ENCODE data around the gene CHAMP1.
A peak's percentile ranks its signal among the peaks of the same experiment; 100 is the strongest.

The CHAMP1 gene

GRCh38 chr13:114314074-114314912 is at the start of gene CHAMP1:
TSS of gene CHAMP1 (plus strand) at chr13:114314503. CDS start at chr13:114323843, 9,340 bp downstream.
- peak; percentile 94 for DNase-seq

GRCh38 chr13:114264886-114265611 is 49.3 kb upstream of the CHAMP1 start:
- DNase-seq = no peak

GRCh38 chr13:114266241-114266640 is 48.1 kb upstream of the CHAMP1 start:
- no peak for DNase-seq

- no peak for DNase-seq
These were observed 45.7 kb upstream of the CHAMP1 start for GRCh38 chr13:114268344-114269280.

- DNase-seq = no peak
These were observed 45.0 kb upstream of the CHAMP1 start for GRCh38 chr13:114269281-114269770.

- DNase-seq = no peak
These were observed 41.3 kb upstream of the CHAMP1 start for GRCh38 chr13:114272977-114273376.

- no peak for DNase-seq
These were observed 39.0 kb upstream of the CHAMP1 start for GRCh38 chr13:114275304-114275703.

GRCh38 chr13:114279146-114279545 is 35.2 kb upstream of the CHAMP1 start:
- no peak for DNase-seq

- no peak for DNase-seq
These were observed 34.4 kb upstream of the CHAMP1 start for GRCh38 chr13:114279758-114280355.

GRCh38 chr13:114281351-114282040 is 32.8 kb upstream of the CHAMP1 start, which contains the start of gene UPF3A:
TSS of gene UPF3A (plus strand) at chr13:114281601. CDS start at chr13:114281640, 39 bp downstream.
- peak; percentile 90 for DNase-seq

- DNase-seq = peak; percentile 76
These were observed 32.1 kb upstream of the CHAMP1 start for GRCh38 chr13:114282041-114282670.

GRCh38 chr13:114283576-114283975 is 30.7 kb upstream of the CHAMP1 start:
- no peak for DNase-seq

GRCh38 chr13:114284680-114285079 is 29.6 kb upstream of the CHAMP1 start:
- DNase-seq = no peak

GRCh38 chr13:114285166-114285808 is 29.0 kb upstream of the CHAMP1 start:
- DNase-seq = no peak

- no peak for DNase-seq
These were observed 27.5 kb upstream of the CHAMP1 start for GRCh38 chr13:114286808-114287207.

GRCh38 chr13:114288157-114288591 is 26.1 kb upstream of the CHAMP1 start:
- DNase-seq = no peak

- no peak for DNase-seq
These were observed 17.9 kb upstream of the CHAMP1 start for GRCh38 chr13:114296448-114296847.

- no peak for DNase-seq
These were observed 17.4 kb upstream of the CHAMP1 start for GRCh38 chr13:114296902-114297301.

- no peak for DNase-seq
These were observed 15.4 kb upstream of the CHAMP1 start for GRCh38 chr13:114298866-114299265.

- no peak for DNase-seq
These were observed 14.5 kb upstream of the CHAMP1 start for GRCh38 chr13:114299604-114300305.

All from RPMI8226 (cell line).